ENCODE data around the gene CLDND2. TPM values are rescaled to one million over a fixed set of nuclear protein-coding genes. Genes with fewer than 3 reads are reported as not detected.
"Not testable (repeated sequence)": the region's sequence is repeated elsewhere in the genome, so short reads cannot be mapped to it uniquely, and the experiment has no call there.

The CLDND2 gene
- total RNA-seq, 1 donor from 2014 or later, result not detected

DNA sequence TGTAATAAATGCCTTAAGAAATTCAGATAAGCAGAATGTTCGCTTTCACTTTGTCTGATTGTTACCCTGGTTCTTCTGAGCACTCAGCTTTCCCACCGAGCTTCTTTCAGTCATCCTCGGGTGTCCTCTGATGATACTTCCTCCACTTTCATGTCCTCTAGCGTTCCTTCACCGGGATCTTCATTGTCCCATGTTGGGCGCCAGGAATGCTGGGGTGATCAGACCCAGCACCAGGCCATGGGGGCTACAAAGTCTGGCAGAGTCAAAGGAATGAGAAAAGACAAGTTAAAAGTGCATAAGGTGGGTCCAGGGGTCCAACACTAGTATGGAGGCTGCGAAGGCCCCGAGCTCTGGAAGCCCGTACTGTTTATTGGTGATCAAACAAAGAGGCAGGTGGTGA is 33.3 kb upstream of the CLDND2 start:
- H3F3A ChIP-seq (ENCODE audit: low read depth), result peaks cover 12% of the 10 kb centered on the region
- TF ChIP-seq EZH2phosphoT487 (IDR thresholded peaks at IDR 0.05) (no peak), EZH2 (IDR thresholded peaks at IDR 0.05) (no peak), CTCF (IDR thresholded peaks at IDR 0.05) (no peak)

GRCh38 chr19:51399936-51400335 is 31.1 kb upstream of the CLDND2 start:
- H3K9ac ChIP-seq; H4K20me1 ChIP-seq (ENCODE audit: low read depth); H3K4me2 ChIP-seq; H3K27ac Mint-ChIP-seq; H3K4me1 Mint-ChIP-seq; DNase-seq (ENCODE audit: low spot score); H3K4me3 Mint-ChIP-seq; H3K4me1 ChIP-seq; H3K27me3 ChIP-seq; H3K27me3 Mint-ChIP-seq (ENCODE audit: insufficient read depth, low read depth); H3K27ac ChIP-seq; H2AFZ ChIP-seq (replicated peaks); H3K4me3 ChIP-seq; H3K9me3 ChIP-seq (ENCODE audit: low read depth): not testable (repeated sequence)
- Mint-ChIP-seq H3K9me3 (peaks cover 32% of the 10 kb centered on the region), H3K36me3 (peaks cover 17% of the 10 kb centered on the region)
- H3F3A ChIP-seq (ENCODE audit: low read depth), result peaks cover 26% of the 10 kb centered on the region
- H3K36me3 ChIP-seq, result peaks cover 13% of the 10 kb centered on the region
- H3K79me2 ChIP-seq (ENCODE audit: low read depth), result peaks cover 27% of the 10 kb centered on the region

More for the DNA sequence above, 33.3 kb upstream of the CLDND2 start:
- Histone ChIP-seq H3K36me3 (peaks cover 13% of the 10 kb centered on the region), H3K4me3 (no peak overlapping the region), H2AFZ (replicated peaks) (no peak overlapping the region), H3K9ac (no peak overlapping the region), H3K27me3 (no peaks in the 10 kb centered on the region), H4K20me1 (ENCODE audit: low read depth) (no peaks in the 10 kb centered on the region), H3K4me2 (no peak overlapping the region), H3K79me2 (ENCODE audit: low read depth) (peaks cover 10% of the 10 kb centered on the region), H3K9me3 (ENCODE audit: low read depth) (peaks cover 8% of the 10 kb centered on the region), H3K4me1 (peaks cover 5% of the 10 kb centered on the region), H3K27ac (no peak overlapping the region)
- H3K4me3 Mint-ChIP-seq, result no peak overlapping the region
- H3K36me3 Mint-ChIP-seq, result peaks cover 19% of the 10 kb centered on the region
- no peak for DNase-seq (ENCODE audit: low spot score)
- H3K4me1 Mint-ChIP-seq, result no peaks in the 10 kb centered on the region
- H3K9me3 Mint-ChIP-seq, result peaks cover 32% of the 10 kb centered on the region
- H3K27ac Mint-ChIP-seq, result no peak overlapping the region
- peaks cover 2% of the 10 kb centered on the region for H3K27me3 Mint-ChIP-seq (ENCODE audit: insufficient read depth, low read depth)

- Mint-ChIP-seq H3K4me1 (peaks cover 5% of the 10 kb centered on the region), H3K4me3 (no peak overlapping the region), H3K9me3 (peaks cover 29% of the 10 kb centered on the region), H3K36me3 (peaks cover 17% of the 10 kb centered on the region), H3K27me3 (ENCODE audit: insufficient read depth, low read depth) (no peaks in the 10 kb centered on the region), H3K27ac (no peak overlapping the region)
- TF ChIP-seq CTCF (IDR thresholded peaks at IDR 0.05) (no peak), EZH2phosphoT487 (IDR thresholded peaks at IDR 0.05) (no peak), EZH2 (IDR thresholded peaks at IDR 0.05) (no peak)
- H3K9me3 ChIP-seq (ENCODE audit: low read depth), result peaks cover 8% of the 10 kb centered on the region
- H3F3A ChIP-seq (ENCODE audit: low read depth), result peaks cover 31% of the 10 kb centered on the region
- DNase-seq (ENCODE audit: low spot score), result no peak
- no peak overlapping the region for H3K4me3 ChIP-seq
- H4K20me1 ChIP-seq (ENCODE audit: low read depth), result no peaks in the 10 kb centered on the region
- peaks cover 32% of the 10 kb centered on the region for H3K79me2 ChIP-seq (ENCODE audit: low read depth)
- no peak overlapping the region for H3K9ac ChIP-seq
- no peak overlapping the region for H3K4me2 ChIP-seq
- H3K36me3 ChIP-seq, result peaks cover 13% of the 10 kb centered on the region
- no peaks in the 10 kb centered on the region for H3K27me3 ChIP-seq
- no peak overlapping the region for H2AFZ ChIP-seq (replicated peaks)
- H3K4me1 ChIP-seq, result peaks cover 10% of the 10 kb centered on the region
- H3K27ac ChIP-seq, result no peak overlapping the region
Observed at GRCh38 chr19:51399231-51399630, 30.4 kb upstream of the CLDND2 start.

DNA sequence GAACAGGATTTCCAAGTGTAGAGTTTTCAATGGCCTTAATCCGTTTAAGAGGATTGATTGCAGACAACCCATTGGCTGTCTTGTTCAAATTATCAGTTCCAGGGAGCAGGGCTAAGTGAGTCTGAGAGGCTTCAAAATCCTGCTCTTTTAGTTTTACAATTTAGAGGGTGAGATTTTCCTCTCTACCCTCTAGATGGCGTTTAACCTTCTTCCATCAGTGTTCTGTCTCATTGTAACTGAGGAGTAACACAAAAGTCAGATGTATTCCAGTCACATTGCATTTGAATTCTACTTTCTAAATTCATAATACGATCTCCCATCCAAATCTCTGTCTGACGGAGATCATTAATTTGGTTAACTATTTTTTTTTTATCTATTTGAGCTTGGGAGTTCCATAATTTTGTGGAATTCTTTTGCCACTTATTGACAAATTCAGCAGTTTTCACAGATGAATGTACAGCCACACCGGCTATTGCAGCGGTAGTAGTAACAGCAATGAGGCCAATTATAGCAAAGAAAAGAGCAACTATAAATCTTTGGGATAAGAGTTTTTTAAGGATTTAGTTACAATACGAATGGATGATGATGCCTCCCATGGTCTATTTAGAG is 29.4 kb upstream of the CLDND2 start:
- Histone ChIP-seq H3K9me3 (ENCODE audit: low read depth) (peaks cover 8% of the 10 kb centered on the region), H2AFZ (replicated peaks) (no peak overlapping the region), H3K27ac (no peak overlapping the region), H3K79me2 (ENCODE audit: low read depth) (peaks cover 32% of the 10 kb centered on the region), H3K4me1 (peaks cover 10% of the 10 kb centered on the region), H3K4me3 (no peak overlapping the region), H3K4me2 (no peak overlapping the region), H4K20me1 (ENCODE audit: low read depth) (no peaks in the 10 kb centered on the region), H3K9ac (no peak overlapping the region), H3K27me3 (no peaks in the 10 kb centered on the region), H3F3A (ENCODE audit: low read depth) (peaks cover 37% of the 10 kb centered on the region), H3K36me3 (peaks cover 8% of the 10 kb centered on the region)
- peaks cover 23% of the 10 kb centered on the region for H3K9me3 Mint-ChIP-seq
- peak; percentile 48 for DNase-seq (ENCODE audit: low spot score)
- H3K36me3 Mint-ChIP-seq, result peaks cover 11% of the 10 kb centered on the region
- H3K4me1 Mint-ChIP-seq, result peaks cover 10% of the 10 kb centered on the region
- H3K27ac Mint-ChIP-seq, result no peak overlapping the region
- peaks cover 2% of the 10 kb centered on the region for H3K27me3 Mint-ChIP-seq (ENCODE audit: insufficient read depth, low read depth)
- H3K4me3 Mint-ChIP-seq, result no peak overlapping the region
- TF ChIP-seq EZH2phosphoT487 (IDR thresholded peaks at IDR 0.05) (no peak), CTCF (IDR thresholded peaks at IDR 0.05) (peak; percentile 68)

- Mint-ChIP-seq H3K4me3 (peak overlapping the region; percentile 2), H3K9me3 (peaks cover 16% of the 10 kb centered on the region), H3K4me1 (peaks cover 12% of the 10 kb centered on the region), H3K36me3 (peaks cover 11% of the 10 kb centered on the region)
- H3K4me1 ChIP-seq; H3K27me3 ChIP-seq; H3K9ac ChIP-seq; DNase-seq (ENCODE audit: low spot score); H2AFZ ChIP-seq (replicated peaks); H3K9me3 ChIP-seq (ENCODE audit: low read depth); H3K4me3 ChIP-seq; H4K20me1 ChIP-seq (ENCODE audit: low read depth); H3K27ac Mint-ChIP-seq; H3K27ac ChIP-seq; H3K4me2 ChIP-seq; H3K27me3 Mint-ChIP-seq (ENCODE audit: insufficient read depth, low read depth); H3K36me3 ChIP-seq: not testable (repeated sequence)
- H3K79me2 ChIP-seq (ENCODE audit: low read depth), result peaks cover 32% of the 10 kb centered on the region
- H3F3A ChIP-seq (ENCODE audit: low read depth), result peaks cover 42% of the 10 kb centered on the region
Observed at GRCh38 chr19:51397453-51397852, 28.6 kb upstream of the CLDND2 start.

All from neural progenitor cell (in vitro differentiated cells).